SU-DHL-6 (cell line): ENCODE measurements around the gene ATP13A4.

Source experiments
- EZH2phosphoT487 ChIP-seq: fragments of 200-600 bp; sonication (generic), shearing (Covaris generic); conservative IDR thresholded peaks from 2 replicates; pipeline ENCODE4 v1.6.1; 2018; ENCODE audit warnings: mild to moderate bottlenecking, antibody characterized with exemption, low read length, moderate library complexity, mixed read lengths
- TF ChIP-seq, protein P1 (sequence below): fragments of 200-600 bp; sonication (generic); IDR thresholded peaks from one replicate; pipeline ENCODE4 v1.5.1; 2017; ENCODE audit warnings: antibody characterized with exemption, mild to moderate bottlenecking, low read length, moderate library complexity; ENCODE audit not compliant: insufficient read depth, poor library complexity, severe bottlenecking

DNA sequence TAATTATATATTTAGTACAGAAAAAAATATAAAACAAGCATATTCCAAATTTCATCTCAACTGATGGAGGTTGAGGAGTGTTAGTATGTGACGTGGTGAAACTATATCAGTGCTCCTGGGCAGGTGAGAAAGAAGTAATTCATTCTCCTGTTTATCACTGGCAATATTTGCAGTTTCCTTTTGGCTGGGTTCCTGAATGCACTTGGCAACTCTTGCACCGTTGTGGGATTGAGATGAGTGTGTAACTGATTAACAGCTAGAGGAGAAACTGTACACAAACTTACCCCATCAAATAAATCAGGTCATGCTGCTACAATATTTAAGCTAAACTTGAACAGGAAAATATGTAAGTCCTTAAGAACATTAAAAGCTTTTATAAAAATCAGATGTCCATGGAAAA, 2.1 kb upstream of the ATP13A4 start:
- TF ChIP-seq, protein P1, sequence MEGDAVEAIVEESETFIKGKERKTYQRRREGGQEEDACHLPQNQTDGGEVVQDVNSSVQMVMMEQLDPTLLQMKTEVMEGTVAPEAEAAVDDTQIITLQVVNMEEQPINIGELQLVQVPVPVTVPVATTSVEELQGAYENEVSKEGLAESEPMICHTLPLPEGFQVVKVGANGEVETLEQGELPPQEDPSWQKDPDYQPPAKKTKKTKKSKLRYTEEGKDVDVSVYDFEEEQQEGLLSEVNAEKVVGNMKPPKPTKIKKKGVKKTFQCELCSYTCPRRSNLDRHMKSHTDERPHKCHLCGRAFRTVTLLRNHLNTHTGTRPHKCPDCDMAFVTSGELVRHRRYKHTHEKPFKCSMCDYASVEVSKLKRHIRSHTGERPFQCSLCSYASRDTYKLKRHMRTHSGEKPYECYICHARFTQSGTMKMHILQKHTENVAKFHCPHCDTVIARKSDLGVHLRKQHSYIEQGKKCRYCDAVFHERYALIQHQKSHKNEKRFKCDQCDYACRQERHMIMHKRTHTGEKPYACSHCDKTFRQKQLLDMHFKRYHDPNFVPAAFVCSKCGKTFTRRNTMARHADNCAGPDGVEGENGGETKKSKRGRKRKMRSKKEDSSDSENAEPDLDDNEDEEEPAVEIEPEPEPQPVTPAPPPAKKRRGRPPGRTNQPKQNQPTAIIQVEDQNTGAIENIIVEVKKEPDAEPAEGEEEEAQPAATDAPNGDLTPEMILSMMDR = no peak
- TF ChIP-seq EZH2phosphoT487 = no peak
